Astrocyte of the cerebellum (primary cell): ENCODE measurements around the gene PLEKHH3.

Source experiments
- DNase-seq: peaks from one replicate; pipeline ENCODE4 v3.0.0-alpha.2; 2011; ENCODE audit warnings: low read depth
- H3K4me3 ChIP-seq: 2 replicates; pipeline ENCODE4 v1.5.1; 2011; ENCODE audit warnings: mild to moderate bottlenecking, low read depth, low read length, moderate library complexity
- in situ Hi-C: cut with HindIII; loops from 2 replicates; pipeline ENCODE4 v1.10.0; 2017; ENCODE audit warnings: low sequenced_read_pairs
- TF ChIP-seq, protein P1 (sequence below): IDR thresholded peaks from 2 replicates; pipeline ENCODE4 v1.5.1; 2012; ENCODE audit warnings: low read length, low read depth, moderate library complexity, mild to moderate bottlenecking; ENCODE audit errors: missing control alignments

PLEKHH3 gene

DNA sequence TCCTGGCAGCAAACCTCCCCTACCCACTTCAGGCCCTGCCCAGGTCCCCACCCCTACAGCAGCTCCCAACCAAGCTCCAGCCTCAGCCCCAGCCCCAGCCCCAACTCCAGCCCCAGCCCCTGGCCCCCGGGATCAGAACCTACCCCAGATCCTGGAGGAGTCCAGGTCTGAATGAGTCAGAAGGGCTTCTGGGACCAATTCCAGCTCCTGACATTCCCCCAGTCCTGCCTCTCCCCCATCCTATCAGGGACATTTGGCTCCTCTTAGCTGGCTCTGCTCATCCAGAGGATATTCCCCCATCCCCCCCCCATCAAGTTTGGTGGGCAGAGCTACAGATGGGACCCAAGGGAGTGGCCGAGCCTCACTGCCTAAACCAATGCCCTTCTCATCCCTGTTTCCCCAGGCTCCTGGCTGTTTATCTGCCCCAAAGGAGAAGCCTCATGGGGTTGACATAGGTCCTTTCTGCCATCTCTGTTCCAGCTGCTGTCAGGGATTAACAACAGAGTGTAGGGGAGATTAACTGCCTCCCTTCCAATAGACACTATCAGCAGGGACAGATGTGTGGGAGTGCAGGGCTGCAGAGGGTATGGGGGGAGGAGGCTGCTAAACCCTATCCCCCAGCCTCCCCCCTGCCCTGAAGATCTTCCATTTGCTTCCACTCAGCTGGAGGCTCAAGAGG lies 22.1 kb upstream of the PLEKHH3 start:
- TF ChIP-seq, protein P1, sequence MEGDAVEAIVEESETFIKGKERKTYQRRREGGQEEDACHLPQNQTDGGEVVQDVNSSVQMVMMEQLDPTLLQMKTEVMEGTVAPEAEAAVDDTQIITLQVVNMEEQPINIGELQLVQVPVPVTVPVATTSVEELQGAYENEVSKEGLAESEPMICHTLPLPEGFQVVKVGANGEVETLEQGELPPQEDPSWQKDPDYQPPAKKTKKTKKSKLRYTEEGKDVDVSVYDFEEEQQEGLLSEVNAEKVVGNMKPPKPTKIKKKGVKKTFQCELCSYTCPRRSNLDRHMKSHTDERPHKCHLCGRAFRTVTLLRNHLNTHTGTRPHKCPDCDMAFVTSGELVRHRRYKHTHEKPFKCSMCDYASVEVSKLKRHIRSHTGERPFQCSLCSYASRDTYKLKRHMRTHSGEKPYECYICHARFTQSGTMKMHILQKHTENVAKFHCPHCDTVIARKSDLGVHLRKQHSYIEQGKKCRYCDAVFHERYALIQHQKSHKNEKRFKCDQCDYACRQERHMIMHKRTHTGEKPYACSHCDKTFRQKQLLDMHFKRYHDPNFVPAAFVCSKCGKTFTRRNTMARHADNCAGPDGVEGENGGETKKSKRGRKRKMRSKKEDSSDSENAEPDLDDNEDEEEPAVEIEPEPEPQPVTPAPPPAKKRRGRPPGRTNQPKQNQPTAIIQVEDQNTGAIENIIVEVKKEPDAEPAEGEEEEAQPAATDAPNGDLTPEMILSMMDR, result no peak
- DNase-seq, result no peak
- no peak overlapping the region for H3K4me3 ChIP-seq
- in situ Hi-C loops, result no loop called here

- in situ Hi-C loops, result no loop called here
- no peak for DNase-seq
- H3K4me3 ChIP-seq, result no peak overlapping the region
- TF ChIP-seq, protein P1, result no peak
Observed at GRCh38 chr17:42697108-42697811, 20.5 kb upstream of the PLEKHH3 start.

DNA sequence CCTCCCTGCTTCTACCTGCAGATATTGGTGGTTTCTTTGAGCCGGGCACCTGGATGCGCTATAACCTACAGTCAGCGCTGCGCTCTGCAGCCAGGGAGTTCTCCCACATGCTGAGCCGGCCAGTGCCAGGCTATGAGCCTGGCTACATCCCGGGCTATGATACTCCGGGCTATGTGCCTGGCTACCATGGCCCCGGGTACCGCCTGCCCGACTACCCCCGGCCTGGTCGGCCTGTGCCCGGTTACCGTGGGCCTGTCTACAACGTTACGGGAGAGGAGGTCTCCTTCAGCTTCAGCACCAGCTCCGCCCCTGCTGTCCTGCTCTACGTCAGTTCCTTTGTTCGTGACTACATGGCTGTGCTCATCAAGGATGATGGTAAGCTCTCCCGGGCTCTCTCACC lies 18.7 kb upstream of the PLEKHH3 start:
- no peak overlapping the region for H3K4me3 ChIP-seq
- TF ChIP-seq, protein P1, result no peak
- in situ Hi-C loops, result no loop called here
- no peak for DNase-seq

GRCh38 chr17:42694524-42694923 lies 17.7 kb upstream of the PLEKHH3 start:
- in situ Hi-C loops, result no loop called here
- H3K4me3 ChIP-seq, result no peak overlapping the region
- no peak for DNase-seq
- TF ChIP-seq, protein P1, result no peak

- no peak overlapping the region for H3K4me3 ChIP-seq
- in situ Hi-C loops, result no loop called here
- TF ChIP-seq, protein P1, result no peak
- no peak for DNase-seq
Observed at GRCh38 chr17:42692489-42692888, 15.7 kb upstream of the PLEKHH3 start.

GRCh38 chr17:42691021-42691545 lies 14.3 kb upstream of the PLEKHH3 start:
- H3K4me3 ChIP-seq, result no peak overlapping the region
- TF ChIP-seq, protein P1, result no peak
- in situ Hi-C loops, result no loop called here
- no peak for DNase-seq
